ENCODE data around the gene C11orf65.

Gene C11orf65

GRCh38 chr11:108467091-108467823, at the start of gene C11orf65:
Gene C11orf65 (minus strand): TSS chr11:108467529. CDS start chr11:108461559, 5,970 bp downstream.
- DNase-seq, result peak; percentile 73

DNA sequence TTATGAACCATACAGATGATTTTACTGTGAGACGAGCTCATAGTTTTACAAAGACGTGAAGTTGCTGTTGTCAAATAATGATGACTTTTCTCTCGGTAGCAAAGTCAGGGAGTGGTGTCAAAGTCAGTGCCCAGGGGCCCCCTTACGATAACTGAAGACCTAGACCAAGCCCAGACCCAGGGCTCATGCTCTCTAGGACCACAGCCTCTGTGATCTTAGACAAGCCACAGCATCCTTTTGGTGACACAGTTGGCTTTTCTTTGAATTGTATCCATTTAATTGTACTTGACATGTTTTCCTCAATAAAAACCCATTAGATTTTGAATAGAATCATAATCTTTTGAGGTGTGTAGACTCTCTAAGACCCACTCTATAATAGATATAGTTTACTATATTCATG, 48.8 kb upstream of the C11orf65 start:
- DNase-seq, result no peak

DNA sequence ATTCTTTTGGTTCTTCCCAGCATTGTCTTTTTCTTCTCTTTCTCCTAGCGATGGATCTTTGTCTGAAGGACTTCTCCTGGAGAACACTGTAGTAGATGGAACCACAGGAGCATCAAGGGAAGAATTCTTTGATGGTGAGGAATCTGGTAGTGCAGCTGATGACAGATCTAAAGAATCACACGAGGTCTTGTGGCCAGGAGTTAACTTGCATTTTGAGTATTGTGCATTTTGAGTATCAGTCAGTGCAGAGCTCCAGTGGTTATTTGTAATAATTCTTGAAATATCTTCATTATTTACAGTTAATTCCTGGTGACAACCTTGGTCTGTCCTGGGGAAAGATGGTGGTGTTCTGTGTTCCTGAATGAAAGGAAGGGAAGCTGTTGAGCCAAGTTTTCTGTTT, 45.4 kb upstream of the C11orf65 start:
- no peak for DNase-seq

GRCh38 chr11:108511851-108512474, 44.6 kb upstream of the C11orf65 start:
- DNase-seq, result no peak

- no peak for DNase-seq
These were observed 41.6 kb upstream of the C11orf65 start for GRCh38 chr11:108508653-108509593.

DNA sequence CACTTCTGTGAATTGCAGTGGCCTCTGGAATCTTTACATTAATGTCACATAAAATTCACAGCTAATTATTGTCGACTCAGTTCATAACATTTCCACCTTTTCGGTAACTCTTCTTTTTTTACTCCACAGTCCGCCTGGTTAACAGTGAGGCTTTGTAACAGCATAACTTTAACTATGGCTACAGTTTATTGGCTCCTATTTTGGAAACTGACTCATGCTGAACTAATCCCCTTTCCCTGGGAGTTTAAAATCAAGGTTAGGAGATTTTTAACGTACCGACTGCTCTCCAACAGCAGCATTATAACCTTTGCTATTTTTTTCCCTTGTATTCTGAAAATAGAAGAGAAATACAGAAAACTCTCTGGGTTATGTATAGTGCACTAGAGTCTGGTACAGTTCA, 34.1 kb upstream of the C11orf65 start:
- no peak for DNase-seq

GRCh38 chr11:108500721-108501120, 33.4 kb upstream of the C11orf65 start:
- DNase-seq, result no peak

- no peak for DNase-seq
These were observed 32.8 kb upstream of the C11orf65 start for GRCh38 chr11:108500169-108500568.

DNA sequence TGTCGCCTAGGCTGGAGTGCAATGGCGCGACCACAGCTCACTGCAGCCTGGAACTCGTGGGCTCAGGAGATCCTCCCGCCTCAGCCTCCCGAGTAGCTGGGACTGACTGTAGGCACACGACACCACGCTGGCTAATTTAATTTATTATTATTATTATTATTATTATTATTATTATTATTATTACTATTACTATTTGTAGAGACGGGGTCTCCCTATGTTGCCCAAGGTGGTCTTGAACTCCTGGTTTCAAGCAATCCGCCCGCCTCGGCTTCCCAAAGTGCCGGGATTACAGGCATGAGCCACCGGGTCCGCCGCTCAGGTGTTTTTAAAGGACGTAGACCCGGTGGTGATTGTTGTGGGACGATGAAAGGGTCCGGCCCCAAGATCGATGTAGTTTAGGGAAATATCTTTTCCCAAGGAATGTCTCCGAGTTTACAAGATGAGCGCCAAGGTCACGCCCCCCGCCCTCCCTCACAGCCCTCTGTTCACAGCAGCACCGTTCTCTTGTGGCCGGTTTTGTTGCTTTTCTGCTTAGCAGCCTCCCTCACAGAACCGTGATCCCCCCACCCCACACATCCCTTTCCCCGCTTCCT, 31.6 kb upstream of the C11orf65 start:
- DNase-seq, result no peak

GRCh38 chr11:108498046-108498815, 30.9 kb upstream of the C11orf65 start, which contains the start of gene POGLUT3:
Gene POGLUT3 (minus strand): TSS chr11:108498384. CDS start chr11:108498366, 18 bp downstream.
- DNase-seq, result no peak

DNA sequence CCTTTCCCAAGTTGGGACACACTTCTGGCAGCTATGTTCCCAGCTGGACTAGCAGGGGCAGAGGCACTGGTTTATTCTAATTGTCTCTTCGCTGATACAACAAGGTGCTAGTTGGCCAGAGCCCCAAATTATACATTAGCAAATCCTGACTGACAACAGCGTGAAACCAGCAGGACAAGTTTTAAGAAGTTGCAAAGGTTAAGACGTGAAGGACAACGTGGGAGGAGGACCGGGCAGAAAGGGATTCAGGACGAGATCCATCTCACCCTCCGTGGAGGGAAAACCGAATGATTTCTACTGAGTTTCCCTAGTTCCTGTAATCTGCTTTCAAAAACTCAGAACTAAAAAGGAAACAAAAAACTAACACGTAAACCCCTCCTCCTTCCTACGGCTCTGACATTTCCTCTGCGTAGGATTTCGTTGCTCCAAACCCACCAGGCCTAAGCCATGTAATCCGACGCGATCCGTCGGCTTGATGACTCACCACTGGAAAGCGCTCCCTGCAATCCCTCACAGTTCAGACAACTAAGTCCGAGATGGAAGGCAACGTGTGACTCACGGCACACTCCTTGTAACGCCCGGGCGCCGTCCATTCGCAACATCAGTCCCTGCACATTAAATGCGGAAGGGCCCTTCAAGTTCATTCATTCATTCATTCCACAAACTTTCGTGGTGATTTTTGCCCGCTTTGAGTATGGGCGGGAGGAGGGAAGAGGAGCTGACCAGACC, 30.2 kb upstream of the C11orf65 start:
- no peak for DNase-seq

- DNase-seq, result no peak
These were observed 29.4 kb upstream of the C11orf65 start for GRCh38 chr11:108496643-108497256.

DNA sequence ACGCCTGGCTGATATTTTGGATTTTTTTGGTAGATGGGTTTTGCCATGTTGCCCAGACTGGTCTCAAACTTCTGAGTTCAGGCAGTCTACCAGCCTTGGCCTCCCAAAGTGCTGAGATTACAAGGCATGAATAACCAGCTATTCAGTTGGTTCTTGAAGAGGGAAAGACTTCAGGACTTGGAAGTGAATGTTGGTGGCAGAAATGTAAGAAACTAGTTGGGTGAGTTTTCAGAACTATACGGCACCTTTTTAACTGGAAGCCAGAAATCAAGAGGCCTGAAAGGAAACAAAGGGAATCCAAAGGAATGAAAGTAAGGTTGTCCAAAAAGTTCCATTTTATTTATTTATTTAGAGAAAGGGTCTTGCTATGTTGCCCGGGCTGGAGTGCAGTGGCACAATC, 28.0 kb upstream of the C11orf65 start:
- DNase-seq, result no peak

- no peak for DNase-seq
These were observed 26.9 kb upstream of the C11orf65 start for GRCh38 chr11:108494182-108494581.

- DNase-seq, result no peak
These were observed 24.6 kb upstream of the C11orf65 start for GRCh38 chr11:108491936-108492335.

GRCh38 chr11:108486828-108487227, 19.5 kb upstream of the C11orf65 start:
- no peak for DNase-seq

DNA sequence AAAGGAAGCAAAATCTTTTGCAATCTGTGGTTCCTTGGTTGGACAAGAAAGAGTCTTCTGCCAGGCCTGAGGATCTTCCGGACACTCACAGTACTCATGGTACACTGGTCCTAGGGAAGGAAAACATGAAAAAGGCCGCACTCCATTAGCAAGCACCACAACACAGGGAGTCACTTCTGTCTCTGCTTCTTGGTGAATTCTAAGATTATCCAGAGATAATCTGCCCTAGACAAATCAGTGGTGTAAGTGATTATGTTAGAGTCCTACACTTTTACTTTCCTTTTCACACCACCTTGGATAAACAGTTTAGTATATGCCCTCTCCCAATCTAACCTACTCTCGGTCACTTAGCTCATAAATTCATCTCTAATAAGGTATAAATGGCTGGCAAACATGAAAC, 19.0 kb upstream of the C11orf65 start:
- no peak for DNase-seq

GRCh38 chr11:108483163-108483562, 15.8 kb upstream of the C11orf65 start:
- no peak for DNase-seq

DNA sequence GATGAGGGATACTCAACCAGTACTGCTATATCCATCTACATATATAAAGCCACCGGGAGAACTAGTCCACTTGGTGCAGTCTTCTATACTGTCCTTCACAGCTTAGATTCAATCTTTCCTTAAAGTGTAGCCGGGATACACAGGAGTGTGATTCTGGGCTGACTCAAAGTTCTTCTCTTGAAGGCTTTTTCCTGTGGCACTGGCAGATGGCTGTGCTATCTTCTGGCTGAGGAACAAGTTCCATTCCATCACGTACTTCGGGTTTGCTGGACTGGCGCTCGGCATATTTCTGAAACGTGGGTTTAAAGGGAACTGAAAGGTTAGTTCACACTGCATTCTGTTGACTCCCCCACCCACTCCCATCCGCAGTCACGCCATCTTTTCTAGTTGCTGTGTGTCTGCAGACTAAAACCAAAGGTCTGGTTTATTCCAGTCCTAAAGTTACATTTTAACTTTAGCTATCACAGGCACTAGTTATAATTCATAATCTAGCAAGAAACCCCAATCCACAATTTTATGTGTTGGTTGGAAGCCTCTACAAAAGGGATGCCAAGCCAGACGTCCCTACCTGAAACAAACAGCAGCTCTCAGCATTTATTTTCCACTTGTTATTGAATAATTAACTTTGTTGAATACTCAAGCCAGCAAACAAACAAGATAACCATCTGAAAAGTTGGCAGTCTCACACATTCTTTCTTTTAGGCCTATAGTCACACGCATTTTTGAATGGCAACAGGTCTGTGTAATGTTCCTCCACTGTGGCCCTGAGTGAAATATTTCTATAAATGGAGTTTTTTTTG, 7.5 kb upstream of the C11orf65 start:
- DNase-seq, result no peak

- no peak for DNase-seq
These were observed 5.4 kb upstream of the C11orf65 start for GRCh38 chr11:108472681-108473080.

All from NK-92 treated with Interleukin-12 subunit alpha and Interleukin-12 subunit beta, amount 100 ng/mL, for 24 hours (cell line).